HepG2 (cell line): ENCODE data around the gene ZFP62. TPM values are rescaled to one million over a fixed set of nuclear protein-coding genes. Genes with fewer than 3 reads are reported as not detected.

Experiments used
- AGO2 ChIP-seq: fragments of 200-400 bp; formaldehyde crosslinking; optimal IDR thresholded peaks from 2 replicates; pipeline ENCODE3; 2017; ENCODE audit warnings: mild to moderate bottlenecking, low read depth, low read length, moderate library complexity
- FOSL2 ChIP-seq: sonication (generic); formaldehyde crosslinking; IDR thresholded peaks from 2 replicates; pipeline ENCODE4 v1.4.0; 2020; ENCODE audit warnings: missing genetic modification reagents
- HDAC1 ChIP-seq: sonication (generic); formaldehyde crosslinking; IDR thresholded peaks from 2 replicates; pipeline ENCODE4 v1.5.1; 2020; ENCODE audit warnings: mild to moderate bottlenecking, missing genetic modification reagents
- HMGA1 ChIP-seq: sonication (generic); formaldehyde crosslinking; conservative IDR thresholded peaks from 2 replicates; pipeline ENCODE4 v1.4.0; 2020; ENCODE audit warnings: missing genetic modification reagents
- HNRNPL ChIP-seq: fragments of 200-400 bp; formaldehyde crosslinking; IDR thresholded peaks from 2 replicates; pipeline ENCODE4 v1.6.1; 2017; ENCODE audit warnings: mild to moderate bottlenecking, low read depth, low read length
- MAFF ChIP-seq: IDR thresholded peaks from 2 replicates; pipeline ENCODE4 v1.6.1; 2011; ENCODE audit warnings: low read depth, low read length, improper control_type of control experiment
- MED13 ChIP-seq: sonication (generic); formaldehyde crosslinking; IDR thresholded peaks from 2 replicates; pipeline ENCODE4 v1.5.0; 2020; ENCODE audit warnings: missing genetic modification reagents
- NCOA5 ChIP-seq: sonication (generic); formaldehyde crosslinking; IDR thresholded peaks from 2 replicates; pipeline ENCODE4 v1.4.0; 2020; ENCODE audit warnings: missing genetic modification reagents
- NPAS2 ChIP-seq: sonication (generic); formaldehyde crosslinking; IDR thresholded peaks from 2 replicates; pipeline ENCODE4 v1.8.0; 2022; ENCODE audit warnings: mild to moderate bottlenecking, missing genetic modification reagents, borderline replicate concordance
- PHF21A ChIP-seq: sonication (generic); formaldehyde crosslinking; IDR thresholded peaks from 2 replicates; pipeline ENCODE4 v1.5.0; 2020; ENCODE audit warnings: mild to moderate bottlenecking, missing genetic modification reagents
- SMAD3 ChIP-seq: sonication (generic); formaldehyde crosslinking; IDR thresholded peaks from 2 replicates; pipeline ENCODE4 v1.4.0; 2020; ENCODE audit warnings: missing genetic modification reagents
- ZFX ChIP-seq: sonication (generic); formaldehyde crosslinking; IDR thresholded peaks from 2 replicates; pipeline ENCODE4 v1.4.0; 2020; ENCODE audit warnings: mild to moderate bottlenecking, low read depth, missing genetic modification reagents, moderate library complexity
- ZNF143 ChIP-seq: sonication (generic); formaldehyde crosslinking; IDR thresholded peaks from 2 replicates; pipeline ENCODE4 v1.4.0; 2020; ENCODE audit warnings: missing genetic modification reagents
- ZNF292 ChIP-seq: sonication (generic); formaldehyde crosslinking; IDR thresholded peaks from 2 replicates; pipeline ENCODE4 v1.8.1; 2022; ENCODE audit warnings: mild to moderate bottlenecking, low read depth, missing genetic modification reagents, borderline replicate concordance
- ZNF33B ChIP-seq: sonication (generic); formaldehyde crosslinking; IDR thresholded peaks from 2 replicates; pipeline ENCODE4 v1.5.1; 2020; ENCODE audit warnings: mild to moderate bottlenecking, missing genetic modification reagents
- ZSCAN21 ChIP-seq: sonication (generic); formaldehyde crosslinking; IDR thresholded peaks from 2 replicates; pipeline ENCODE4 v1.8.0; 2022; ENCODE audit warnings: mild to moderate bottlenecking, missing genetic modification reagents, moderate library complexity, borderline replicate concordance
- polyA plus RNA-seq, 8 experiments: library from polyadenylated mRNA; depleted of rRNA in 3 of 8; stranded (reverse) in 7 of 8; unstranded in 1 of 8; fragments of >200 nt; fragmentation: Illumina TruSeq in 4 of 8; extraction: Trizol in 4 of 8; gene quantifications; 2 replicates each; pipeline versions ENCODE4 v1.2.1 to v1.2.3, GENCODE V29; 2011 to 2016; ENCODE audit warnings: low read depth in 4 of 8, missing spikeins in 1 of 8, mixed read lengths in 1 of 8; ENCODE audit not compliant: insufficient read depth in 1 of 8
- total RNA-seq, 5 experiments: library from RNA; depleted of rRNA; stranded (reverse); fragments of >200 nt; fragmentation: Illumina TruSeq; extraction: Trizol; gene quantifications; 2 replicates each; pipeline ENCODE4 v1.2.3, GENCODE V29; 2016; ENCODE audit warnings: low read depth in 1 of 5
- TF ChIP-seq, protein P1 (sequence below): sonication (generic); formaldehyde crosslinking; IDR thresholded peaks from 2 replicates; pipeline ENCODE4 v1.8.0; 2022; ENCODE audit warnings: low read depth, missing genetic modification reagents
- TF ChIP-seq, protein P2 (sequence below): sonication (generic); formaldehyde crosslinking; IDR thresholded peaks from 2 replicates; pipeline ENCODE4 v1.5.0; 2020; ENCODE audit warnings: mild to moderate bottlenecking, missing genetic modification reagents, moderate library complexity
- TF ChIP-seq, protein P3 (sequence below): sonication (generic); formaldehyde crosslinking; IDR thresholded peaks from 2 replicates; pipeline ENCODE4 v1.5.0; 2020; ENCODE audit warnings: missing genetic modification reagents
- TF ChIP-seq, protein P4 (sequence below): sonication (generic); formaldehyde crosslinking; IDR thresholded peaks from 2 replicates; pipeline ENCODE4 v1.5.0; 2020; ENCODE audit warnings: mild to moderate bottlenecking, missing genetic modification reagents
- TF ChIP-seq, protein P5 (sequence below): sonication (generic); formaldehyde crosslinking; IDR thresholded peaks from 2 replicates; pipeline ENCODE4 v1.8.0; 2023; ENCODE audit warnings: mild to moderate bottlenecking, missing genetic modification reagents

The ZFP62 gene
- total and polyA plus RNA-seq, 2 of the 13 experiments (the other 11 are each of a cell fraction or from before 2014, with no cell fraction given) = 8.2 to 19.4 TPM

DNA sequence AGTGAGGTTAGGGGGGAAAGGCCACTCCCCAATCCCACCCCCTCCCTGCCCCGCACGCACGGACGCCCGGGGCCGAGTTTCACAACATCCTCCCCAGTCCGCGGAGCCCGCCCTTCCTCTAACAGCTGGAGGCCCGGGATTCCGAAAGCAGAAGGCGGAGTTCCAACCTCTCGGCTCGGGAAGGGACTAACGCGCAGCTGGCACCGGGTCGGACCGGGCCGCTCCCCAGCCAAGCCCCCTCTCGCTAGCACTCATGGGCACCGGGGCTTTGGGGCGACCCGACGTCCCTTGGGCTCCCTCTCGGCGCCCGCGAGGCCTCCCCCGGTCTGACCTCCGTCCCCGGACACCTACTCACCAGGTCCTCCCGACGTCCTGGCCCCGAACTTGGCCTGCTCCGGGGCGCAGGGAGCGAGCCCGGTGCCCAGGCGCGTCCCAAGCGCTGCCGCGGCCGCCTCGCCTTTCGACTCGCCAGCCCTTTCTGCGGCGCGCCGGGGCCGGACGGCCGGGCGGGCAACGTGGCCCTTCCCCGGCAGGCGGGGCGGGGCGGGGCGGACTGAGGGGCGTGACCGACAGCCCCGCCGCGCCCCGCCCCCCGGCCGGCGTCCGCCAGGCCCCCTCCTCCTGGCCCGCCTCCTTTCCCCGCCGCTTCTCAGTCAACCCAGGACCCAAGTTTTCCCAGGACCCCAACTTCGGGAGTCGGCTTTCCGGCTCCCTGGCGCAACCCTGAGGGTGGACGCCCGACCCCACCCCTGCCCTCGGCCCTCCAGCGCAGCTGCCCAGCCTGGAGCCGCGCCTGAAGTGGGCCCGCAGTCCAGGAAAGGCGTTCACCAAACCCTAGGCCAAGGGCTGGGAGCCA, 58.5 kb downstream of the ZFP62 start, which contains the start of gene MGAT1 (continued):
- no peak for TF ChIP-seq NPAS2
- 0 out of 2 replicates have a peak, but pooled peaks have one; percentile 45 for TF ChIP-seq HNRNPL
- TF ChIP-seq FOSL2 (CRISPR knock-in tag) = no peak
- no peak for TF ChIP-seq MAFF
- TF ChIP-seq, protein P1, sequence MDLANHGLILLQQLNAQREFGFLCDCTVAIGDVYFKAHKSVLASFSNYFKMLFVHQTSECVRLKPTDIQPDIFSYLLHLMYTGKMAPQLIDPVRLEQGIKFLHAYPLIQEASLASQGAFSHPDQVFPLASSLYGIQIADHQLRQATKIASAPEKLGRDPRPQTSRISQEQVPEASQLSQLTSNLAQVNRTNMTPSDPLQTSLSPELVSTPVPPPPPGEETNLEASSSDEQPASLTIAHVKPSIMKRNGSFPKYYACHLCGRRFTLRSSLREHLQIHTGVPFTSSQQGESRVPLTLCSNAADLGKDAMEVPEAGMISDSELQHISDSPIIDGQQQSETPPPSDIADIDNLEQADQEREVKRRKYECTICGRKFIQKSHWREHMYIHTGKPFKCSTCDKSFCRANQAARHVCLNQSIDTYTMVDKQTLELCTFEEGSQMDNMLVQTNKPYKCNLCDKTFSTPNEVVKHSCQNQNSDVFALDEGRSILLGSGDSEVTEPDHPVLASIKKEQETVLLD (CRISPR knock-in tag) = 0 out of 2 replicates have a peak, but pooled peaks have one; percentile 64
- no peak for TF ChIP-seq ZNF33B (CRISPR knock-in tag)
- TF ChIP-seq HDAC1 = peak; percentile 77
- TF ChIP-seq, protein P2, sequence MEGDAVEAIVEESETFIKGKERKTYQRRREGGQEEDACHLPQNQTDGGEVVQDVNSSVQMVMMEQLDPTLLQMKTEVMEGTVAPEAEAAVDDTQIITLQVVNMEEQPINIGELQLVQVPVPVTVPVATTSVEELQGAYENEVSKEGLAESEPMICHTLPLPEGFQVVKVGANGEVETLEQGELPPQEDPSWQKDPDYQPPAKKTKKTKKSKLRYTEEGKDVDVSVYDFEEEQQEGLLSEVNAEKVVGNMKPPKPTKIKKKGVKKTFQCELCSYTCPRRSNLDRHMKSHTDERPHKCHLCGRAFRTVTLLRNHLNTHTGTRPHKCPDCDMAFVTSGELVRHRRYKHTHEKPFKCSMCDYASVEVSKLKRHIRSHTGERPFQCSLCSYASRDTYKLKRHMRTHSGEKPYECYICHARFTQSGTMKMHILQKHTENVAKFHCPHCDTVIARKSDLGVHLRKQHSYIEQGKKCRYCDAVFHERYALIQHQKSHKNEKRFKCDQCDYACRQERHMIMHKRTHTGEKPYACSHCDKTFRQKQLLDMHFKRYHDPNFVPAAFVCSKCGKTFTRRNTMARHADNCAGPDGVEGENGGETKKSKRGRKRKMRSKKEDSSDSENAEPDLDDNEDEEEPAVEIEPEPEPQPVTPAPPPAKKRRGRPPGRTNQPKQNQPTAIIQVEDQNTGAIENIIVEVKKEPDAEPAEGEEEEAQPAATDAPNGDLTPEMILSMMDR = no peak
- no peak for TF ChIP-seq PHF21A
- TF ChIP-seq ZSCAN21 = peak; percentile 18; the same call in 1 of the 2 replicates
- no peak for TF ChIP-seq MED13 (CRISPR knock-in tag)
- TF ChIP-seq, protein P3, sequence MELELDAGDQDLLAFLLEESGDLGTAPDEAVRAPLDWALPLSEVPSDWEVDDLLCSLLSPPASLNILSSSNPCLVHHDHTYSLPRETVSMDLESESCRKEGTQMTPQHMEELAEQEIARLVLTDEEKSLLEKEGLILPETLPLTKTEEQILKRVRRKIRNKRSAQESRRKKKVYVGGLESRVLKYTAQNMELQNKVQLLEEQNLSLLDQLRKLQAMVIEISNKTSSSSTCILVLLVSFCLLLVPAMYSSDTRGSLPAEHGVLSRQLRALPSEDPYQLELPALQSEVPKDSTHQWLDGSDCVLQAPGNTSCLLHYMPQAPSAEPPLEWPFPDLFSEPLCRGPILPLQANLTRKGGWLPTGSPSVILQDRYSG = 0 out of 2 replicates have a peak, but pooled peaks have one; percentile 52
- TF ChIP-seq ZFX (CRISPR knock-in tag) = peak; percentile 68; the same call in 1 of the 2 replicates
- no peak for TF ChIP-seq ZNF292 (CRISPR knock-in tag)
- TF ChIP-seq, protein P4, sequence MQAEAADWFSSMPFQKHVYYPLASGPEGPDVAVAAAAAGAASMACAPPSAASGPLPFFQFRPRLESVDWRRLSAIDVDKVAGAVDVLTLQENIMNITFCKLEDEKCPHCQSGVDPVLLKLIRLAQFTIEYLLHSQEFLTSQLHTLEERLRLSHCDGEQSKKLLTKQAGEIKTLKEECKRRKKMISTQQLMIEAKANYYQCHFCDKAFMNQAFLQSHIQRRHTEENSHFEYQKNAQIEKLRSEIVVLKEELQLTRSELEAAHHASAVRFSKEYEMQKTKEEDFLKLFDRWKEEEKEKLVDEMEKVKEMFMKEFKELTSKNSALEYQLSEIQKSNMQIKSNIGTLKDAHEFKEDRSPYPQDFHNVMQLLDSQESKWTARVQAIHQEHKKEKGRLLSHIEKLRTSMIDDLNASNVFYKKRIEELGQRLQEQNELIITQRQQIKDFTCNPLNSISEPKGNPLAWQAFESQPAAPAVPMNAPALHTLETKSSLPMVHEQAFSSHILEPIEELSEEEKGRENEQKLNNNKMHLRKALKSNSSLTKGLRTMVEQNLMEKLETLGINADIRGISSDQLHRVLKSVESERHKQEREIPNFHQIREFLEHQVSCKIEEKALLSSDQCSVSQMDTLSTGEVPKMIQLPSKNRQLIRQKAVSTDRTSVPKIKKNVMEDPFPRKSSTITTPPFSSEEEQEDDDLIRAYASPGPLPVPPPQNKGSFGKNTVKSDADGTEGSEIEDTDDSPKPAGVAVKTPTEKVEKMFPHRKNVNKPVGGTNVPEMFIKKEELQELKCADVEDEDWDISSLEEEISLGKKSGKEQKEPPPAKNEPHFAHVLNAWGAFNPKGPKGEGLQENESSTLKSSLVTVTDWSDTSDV (CRISPR knock-in tag) = no peak
- no peak for TF ChIP-seq SMAD3 (CRISPR knock-in tag)
- no peak for TF ChIP-seq ZNF143 (CRISPR knock-in tag)
- no peak for TF ChIP-seq HMGA1
- TF ChIP-seq AGO2 = peak; percentile 95
- TF ChIP-seq, protein P5, sequence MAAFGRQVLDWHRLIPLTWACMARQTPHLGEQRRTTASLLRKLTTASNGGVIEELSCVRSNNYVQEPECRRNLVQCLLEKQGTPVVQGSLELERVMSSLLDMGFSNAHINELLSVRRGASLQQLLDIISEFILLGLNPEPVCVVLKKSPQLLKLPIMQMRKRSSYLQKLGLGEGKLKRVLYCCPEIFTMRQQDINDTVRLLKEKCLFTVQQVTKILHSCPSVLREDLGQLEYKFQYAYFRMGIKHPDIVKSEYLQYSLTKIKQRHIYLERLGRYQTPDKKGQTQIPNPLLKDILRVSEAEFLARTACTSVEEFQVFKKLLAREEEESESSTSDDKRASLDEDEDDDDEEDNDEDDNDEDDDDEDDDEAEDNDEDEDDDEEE (CRISPR knock-in tag) = 0 out of 2 replicates have a peak, but pooled peaks have one; percentile 52
- TF ChIP-seq NCOA5 (CRISPR knock-in tag) = no peak
